HG02840 (cell line): ENCODE results near the gene IL17RB.

Experiments
- ATAC-seq: cut with Tn5 transposase; IDR thresholded peaks from one replicate; pipeline ENCODE4 v1.9.1; 2021; ENCODE audit warnings: mild to moderate bottlenecking, moderate library complexity, moderate number of reproducible peaks; ENCODE audit not compliant: unreplicated experiment, low FRiP score

Gene IL17RB

GRCh38 chr3:53826048-53826447 is 20.3 kb upstream of the IL17RB start:
- ATAC-seq: no peak

GRCh38 chr3:53828581-53828980 is 17.8 kb upstream of the IL17RB start:
- no peak for ATAC-seq

GRCh38 chr3:53829605-53830004 is 16.8 kb upstream of the IL17RB start:
- no peak for ATAC-seq

- no peak for ATAC-seq
Measured at GRCh38 chr3:53830944-53831343, 15.4 kb upstream of the IL17RB start.

- ATAC-seq: no peak
Measured at GRCh38 chr3:53833053-53833645, 13.2 kb upstream of the IL17RB start.

GRCh38 chr3:53833700-53834099 is 12.7 kb upstream of the IL17RB start:
- ATAC-seq: no peak

- no peak for ATAC-seq
Measured at GRCh38 chr3:53834429-53835095, 11.8 kb upstream of the IL17RB start.

- ATAC-seq: no peak
Measured at GRCh38 chr3:53835257-53835656, 11.1 kb upstream of the IL17RB start.

GRCh38 chr3:53836084-53836872 is 10.1 kb upstream of the IL17RB start:
- no peak for ATAC-seq

- ATAC-seq: no peak
Measured at GRCh38 chr3:53837331-53837730, 9.0 kb upstream of the IL17RB start.

- ATAC-seq: no peak
Measured at GRCh38 chr3:53841296-53841695, 5.1 kb upstream of the IL17RB start.

GRCh38 chr3:53842436-53843194 is 3.8 kb upstream of the IL17RB start:
- no peak for ATAC-seq

- peak; percentile 36 for ATAC-seq
Measured at GRCh38 chr3:53843195-53844177, 2.9 kb upstream of the IL17RB start.

- ATAC-seq: no peak
Measured at GRCh38 chr3:53844262-53845102, 1.9 kb upstream of the IL17RB start.

GRCh38 chr3:53845103-53845880 is 1.1 kb upstream of the IL17RB start:
- ATAC-seq: peak; percentile 30

- no peak for ATAC-seq
Measured at GRCh38 chr3:53845881-53846133, 561 bp upstream of the IL17RB start.

- ATAC-seq: no peak
Measured at GRCh38 chr3:53846851-53847155, 435 bp downstream of the IL17RB start.

- no peak for ATAC-seq
Measured at GRCh38 chr3:53849916-53850315, 3.5 kb downstream of the IL17RB start.

- ATAC-seq: no peak
Measured at GRCh38 chr3:53850895-53851294, 4.5 kb downstream of the IL17RB start.
